MCF 10A (cell line): ENCODE measurements around the gene VCL. TPM values are rescaled to one million over a fixed set of nuclear protein-coding genes. Genes with fewer than 3 reads are reported as not detected.

Experiments used
- BruUV-seq: library from RNA; stranded (reverse); fragments of 400-500 nt; replicated peaks from 2 replicates; lab custom pipeline; 2021; lab: Mats Ljungman, UMichigan
- CTCF ChIA-PET: fragments of 300-600 bp; sonication (Branson Sonifier 250); formaldehyde crosslinking; extraction: SDS; loops from one replicate; lab custom pipeline; 2021; ENCODE audit warnings: antibody characterized with exemption, inconsistent platforms; lab: Yijun Ruan, JAX
- POLR2A ChIA-PET: fragments of 300-600, 350-650 bp; sonication (Branson Sonifier 250); formaldehyde crosslinking; extraction: SDS; loops from one replicate; lab custom pipeline; 2020; ENCODE audit warnings: antibody characterized with exemption, inconsistent platforms; lab: Yijun Ruan, JAX
- DNase-seq: peaks from one replicate; pipeline ENCODE4 v3.0.0-alpha.2; 2018; ENCODE audit not compliant: unreplicated experiment
- H3K27ac Mint-ChIP-seq: one replicate; pipeline ENCODE4 v1.8.0; 2022; ENCODE audit warnings: mild to moderate bottlenecking, low read depth, mixed read lengths; ENCODE audit not compliant: unreplicated experiment
- H3K27me3 Mint-ChIP-seq: one replicate; pipeline ENCODE4 v1.8.0; 2022; ENCODE audit warnings: mixed read lengths; ENCODE audit not compliant: insufficient read depth, unreplicated experiment
- H3K36me3 Mint-ChIP-seq: one replicate; pipeline ENCODE4 v1.8.0; 2022; ENCODE audit warnings: mild to moderate bottlenecking, moderate library complexity, mixed read lengths; ENCODE audit not compliant: insufficient read depth, unreplicated experiment
- H3K4me1 Mint-ChIP-seq: one replicate; pipeline ENCODE4 v1.8.0; 2022; ENCODE audit warnings: mixed read lengths; ENCODE audit not compliant: insufficient read depth, unreplicated experiment
- H3K4me3 Mint-ChIP-seq: one replicate; pipeline ENCODE4 v1.8.0; 2022; ENCODE audit warnings: mild to moderate bottlenecking, moderate library complexity, mixed read lengths; ENCODE audit not compliant: unreplicated experiment
- H3K9me3 Mint-ChIP-seq: one replicate; pipeline ENCODE4 v1.8.0; 2022; ENCODE audit warnings: mixed read lengths; ENCODE audit not compliant: unreplicated experiment
- CTCF ChIP-seq: fragments of 200-600 bp; IDR thresholded peaks from one replicate; pipeline ENCODE4 v1.8.0; 2022; ENCODE audit warnings: antibody characterized with exemption, mild to moderate bottlenecking; ENCODE audit not compliant: unreplicated experiment
- intact Hi-C: fragments of 100-400 bp; cut with micrococcal nuclease; formaldehyde crosslinking; loops from 2 replicates; pipeline ENCODE4 v1.14.1; 2022
- total RNA-seq: library from RNA; stranded (reverse); gene quantifications from 2 replicates; pipeline ENCODE4 v1.2.3, GENCODE V29; 2022

The VCL gene
- total RNA-seq, 1 experiment from 2014 or later: 90.2 TPM

GRCh38 chr10:74122060-74122459, 124.1 kb downstream of the VCL start:
- Mint-ChIP-seq H3K36me3 (peaks cover 74% of the 10 kb centered on the region), H3K27ac (no peak overlapping the region), H3K4me1 (peaks cover 13% of the 10 kb centered on the region), H3K4me3 (no peak overlapping the region), H3K27me3 (no peaks in the 10 kb centered on the region), H3K9me3 (no peaks in the 10 kb centered on the region)
- no peak for DNase-seq
- POLR2A ChIA-PET: interaction anchor here (0.6 to 2.1 kb wide), 4 partner anchors 8 to 100 kb away, joined by 3 to 10 read pairs (median 4); partner anchors contain the start of genes ADK and AP3M1
- CTCF ChIA-PET: interaction anchor here (1.2 to 2.4 kb wide), 4 partner anchors 9 to 181 kb away, joined by 3 to 7 read pairs (median 5); no protein-coding TSS in a partner anchor
- BruUV-seq: no TSS peak
- no peak for TF ChIP-seq CTCF
- intact Hi-C loops: no loop called here

GRCh38 chr10:74123081-74123480, 125.2 kb downstream of the VCL start:
- Mint-ChIP-seq H3K36me3 (peaks cover 80% of the 10 kb centered on the region), H3K9me3 (no peaks in the 10 kb centered on the region), H3K27me3 (no peaks in the 10 kb centered on the region), H3K4me3 (no peak overlapping the region), H3K4me1 (peaks cover 13% of the 10 kb centered on the region), H3K27ac (no peak overlapping the region)
- BruUV-seq: TSS peak; percentile 25
- TF ChIP-seq CTCF: no peak
- intact Hi-C loops: no loop called here
- POLR2A ChIA-PET: interaction anchor here (0.6 to 2.1 kb wide), 4 partner anchors 15 to 156 kb away, joined by 3 to 10 read pairs (median 4); partner anchors contain the start of genes ADK and AP3M1
- CTCF ChIA-PET: interaction anchor here (0.6 to 2.4 kb wide), 4 partner anchors 112 to 182 kb away, joined by 3 to 7 read pairs (median 5); no protein-coding TSS in a partner anchor
- DNase-seq: no peak

GRCh38 chr10:74133923-74134820, 136.3 kb downstream of the VCL start:
- Mint-ChIP-seq H3K4me1 (no peaks in the 10 kb centered on the region), H3K9me3 (no peaks in the 10 kb centered on the region), H3K4me3 (no peak overlapping the region), H3K27me3 (no peaks in the 10 kb centered on the region), H3K36me3 (peaks cover 100% of the 10 kb centered on the region), H3K27ac (no peak overlapping the region)
- no peak for DNase-seq
- intact Hi-C loops: no loop called here
- TF ChIP-seq CTCF: no peak
- CTCF ChIA-PET: no interaction called here
- BruUV-seq: no TSS peak
- POLR2A ChIA-PET: interaction anchor here (0.6 to 2.6 kb wide), 4 partner anchors 11 to 19 kb away, joined by 3 to 13 read pairs (median 4); partner anchors contain the start of genes ADK and AP3M1

GRCh38 chr10:74135452-74135851, 137.5 kb downstream of the VCL start:
- ChIA-PET POLR2A (interaction anchor here (1.7 to 2.6 kb wide), 2 partner anchors 15 kb away, joined by 4 to 13 read pairs; partner anchors contain the start of genes ADK and AP3M1), CTCF (interaction anchor here (0.6 kb wide), 1 partner anchor 484 kb away, joined by 4 read pairs; no protein-coding TSS in a partner anchor)
- Mint-ChIP-seq H3K27ac (peak overlapping the region; percentile 21), H3K4me1 (no peaks in the 10 kb centered on the region), H3K36me3 (peaks cover 91% of the 10 kb centered on the region), H3K9me3 (no peaks in the 10 kb centered on the region), H3K27me3 (no peaks in the 10 kb centered on the region), H3K4me3 (no peak overlapping the region)
- BruUV-seq: no TSS peak
- intact Hi-C loops: no loop called here
- no peak for DNase-seq
- TF ChIP-seq CTCF: no peak
